Loucy (cell line): ENCODE data around the gene ALPK1.
"Not testable (repeated sequence)": the region's sequence is repeated elsewhere in the genome, so short reads cannot be mapped to it uniquely, and the experiment has no call there.

Source experiments
- H2AFZ ChIP-seq: fragments of 200-600 bp; sonication (generic); 2 replicates; pipeline ENCODE4 v1.6.0; 2016; ENCODE audit warnings: antibody characterized with exemption, mild to moderate bottlenecking, low read length, moderate library complexity
- H3F3A ChIP-seq: fragments of 200-600 bp; 2 replicates; pipeline ENCODE4 v1.6.0; 2016; ENCODE audit warnings: antibody characterized with exemption, low read depth, mild to moderate bottlenecking
- H3K27me3 ChIP-seq: fragments of 200-600 bp; sonication (generic); 2 replicates; pipeline ENCODE4 v1.6.1; 2014; ENCODE audit warnings: low read length, mild to moderate bottlenecking; ENCODE audit not compliant: insufficient read depth, poor library complexity, severe bottlenecking
- H3K36me3 ChIP-seq: fragments of 200-600 bp; sonication (generic); 2 replicates; pipeline ENCODE4 v1.6.1; 2016; ENCODE audit warnings: low read length; ENCODE audit not compliant: insufficient read depth
- H3K4me1 ChIP-seq: fragments of 200-600 bp; sonication (generic); 2 replicates; pipeline ENCODE4 v1.5.1; 2014; ENCODE audit warnings: low read length, mild to moderate bottlenecking; ENCODE audit not compliant: insufficient read depth, poor library complexity, severe bottlenecking
- H3K4me2 ChIP-seq: fragments of 200-600 bp; sonication (generic); 2 replicates; pipeline ENCODE4 v1.6.0; 2014; ENCODE audit warnings: antibody characterized with exemption, low read length, low read depth, mild to moderate bottlenecking; ENCODE audit not compliant: poor library complexity, severe bottlenecking
- H3K4me3 ChIP-seq: fragments of 200-600 bp; sonication (generic); 2 replicates; pipeline ENCODE4 v1.5.1; 2014; ENCODE audit warnings: low read length, mild to moderate bottlenecking, mixed read lengths; ENCODE audit not compliant: poor library complexity, severe bottlenecking
- H3K79me2 ChIP-seq: fragments of 200-600 bp; sonication (generic); 2 replicates; pipeline ENCODE4 v1.6.1; 2014; ENCODE audit warnings: low read length; ENCODE audit not compliant: insufficient read depth
- H3K9ac ChIP-seq: fragments of 200-600 bp; sonication (generic); 2 replicates; pipeline ENCODE4 v1.6.0; 2014; ENCODE audit warnings: mild to moderate bottlenecking, low read depth, low read length, moderate library complexity; ENCODE audit not compliant: poor library complexity, severe bottlenecking
- H3K9me2 ChIP-seq: fragments of 200-600 bp; sonication (generic); replicated peaks from 2 replicates; pipeline ENCODE4 v1.6.1; 2016; ENCODE audit warnings: low read depth, low read length, mixed read lengths
- H3K9me3 ChIP-seq: fragments of 200-600 bp; sonication (generic); 2 replicates; pipeline ENCODE4 v1.6.1; 2014; ENCODE audit warnings: mild to moderate bottlenecking, antibody characterized with exemption, low read length, low read depth; ENCODE audit not compliant: insufficient read depth
- H4K20me1 ChIP-seq: fragments of 200-600 bp; sonication (generic); 2 replicates; pipeline ENCODE4 v1.6.0; 2014; ENCODE audit warnings: antibody characterized with exemption, low read length, mild to moderate bottlenecking; ENCODE audit not compliant: insufficient read depth, poor library complexity, severe bottlenecking
- CTCF ChIP-seq: fragments of 200-600 bp; sonication (generic); conservative IDR thresholded peaks from 2 replicates; pipeline ENCODE4 v1.5.1; 2014; ENCODE audit warnings: mild to moderate bottlenecking, antibody characterized with exemption, low read length
- EZH2phosphoT487 ChIP-seq: fragments of 200-600 bp; IDR thresholded peaks from 2 replicates; pipeline ENCODE4 v1.6.1; 2018; ENCODE audit warnings: antibody characterized with exemption, mild to moderate bottlenecking, moderate library complexity, borderline replicate concordance

The ALPK1 gene

DNA sequence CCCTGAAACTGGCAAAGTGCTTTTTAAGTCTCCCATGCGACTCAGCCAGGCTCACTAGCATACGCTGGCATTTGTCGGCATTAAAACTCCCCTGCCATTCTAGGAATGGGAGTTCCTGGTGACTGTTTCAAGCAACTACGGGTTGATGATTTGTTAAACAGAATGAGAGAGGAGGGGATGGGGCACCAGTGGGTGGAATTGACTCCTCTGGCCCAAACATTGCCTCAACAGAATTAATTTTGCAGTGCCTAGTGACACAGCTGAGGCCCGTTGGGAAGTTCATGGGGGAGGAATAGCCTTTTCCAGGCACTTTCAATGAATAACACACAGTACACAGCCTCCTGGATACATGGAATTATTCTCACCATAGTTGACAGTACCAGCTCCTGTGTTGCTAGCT lies 188.8 kb downstream of the ALPK1 start:
- Histone ChIP-seq H3K9ac (no peak overlapping the region), H3F3A (no peaks in the 10 kb centered on the region), H3K4me3 (no peak overlapping the region), H4K20me1 (no peaks in the 10 kb centered on the region), H3K4me2 (no peak overlapping the region), H2AFZ (no peak overlapping the region), H3K9me2 (no peaks in the 10 kb centered on the region), H3K27me3 (no peaks in the 10 kb centered on the region), H3K4me1 (no peaks in the 10 kb centered on the region), H3K79me2 (no peaks in the 10 kb centered on the region), H3K9me3 (peaks cover 6% of the 10 kb centered on the region), H3K36me3 (no peaks in the 10 kb centered on the region)
- TF ChIP-seq EZH2phosphoT487 (no peak), CTCF (no peak)

GRCh38 chr4:112490808-112491207 lies 193.6 kb downstream of the ALPK1 start:
- not testable (repeated sequence) for H3K4me2 ChIP-seq, H3K9me2 ChIP-seq, H2AFZ ChIP-seq, H3F3A ChIP-seq, H4K20me1 ChIP-seq, H3K36me3 ChIP-seq, H3K4me1 ChIP-seq, H3K9ac ChIP-seq, H3K4me3 ChIP-seq, H3K9me3 ChIP-seq, H3K79me2 ChIP-seq, H3K27me3 ChIP-seq
